ENCODE measurements around the gene KIAA0753.

KIAA0753 gene

DNA sequence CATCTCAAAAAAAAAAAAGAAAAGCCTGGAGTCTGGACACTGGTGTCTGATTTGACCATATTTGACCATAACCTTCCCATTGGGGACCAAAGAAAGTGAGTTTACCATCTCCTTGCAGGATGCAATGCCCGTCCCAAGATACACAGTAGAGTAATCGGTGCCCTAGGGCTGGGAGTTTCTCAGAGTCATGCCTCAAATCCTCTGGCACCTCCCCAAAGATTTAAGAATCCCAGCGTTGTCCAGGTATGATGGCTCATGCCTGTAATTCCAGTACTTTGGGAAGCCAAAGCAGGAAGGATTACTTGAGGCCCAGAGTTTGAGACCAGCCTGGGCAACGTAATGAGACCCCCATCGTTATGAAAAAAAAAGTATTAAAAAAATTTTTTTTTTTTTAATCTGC lies 89.2 kb downstream of the KIAA0753 start:
- Mint-ChIP-seq H3K4me3 (no peak overlapping the region), H3K27ac (no peak overlapping the region), H3K4me1 (ENCODE audit: low read depth) (peaks cover 12% of the 10 kb centered on the region), H3K36me3 (ENCODE audit: low read depth) (no peaks in the 10 kb centered on the region), H3K9me3 (no peaks in the 10 kb centered on the region), H3K27me3 (ENCODE audit: low read depth) (peaks cover 31% of the 10 kb centered on the region)

DNA sequence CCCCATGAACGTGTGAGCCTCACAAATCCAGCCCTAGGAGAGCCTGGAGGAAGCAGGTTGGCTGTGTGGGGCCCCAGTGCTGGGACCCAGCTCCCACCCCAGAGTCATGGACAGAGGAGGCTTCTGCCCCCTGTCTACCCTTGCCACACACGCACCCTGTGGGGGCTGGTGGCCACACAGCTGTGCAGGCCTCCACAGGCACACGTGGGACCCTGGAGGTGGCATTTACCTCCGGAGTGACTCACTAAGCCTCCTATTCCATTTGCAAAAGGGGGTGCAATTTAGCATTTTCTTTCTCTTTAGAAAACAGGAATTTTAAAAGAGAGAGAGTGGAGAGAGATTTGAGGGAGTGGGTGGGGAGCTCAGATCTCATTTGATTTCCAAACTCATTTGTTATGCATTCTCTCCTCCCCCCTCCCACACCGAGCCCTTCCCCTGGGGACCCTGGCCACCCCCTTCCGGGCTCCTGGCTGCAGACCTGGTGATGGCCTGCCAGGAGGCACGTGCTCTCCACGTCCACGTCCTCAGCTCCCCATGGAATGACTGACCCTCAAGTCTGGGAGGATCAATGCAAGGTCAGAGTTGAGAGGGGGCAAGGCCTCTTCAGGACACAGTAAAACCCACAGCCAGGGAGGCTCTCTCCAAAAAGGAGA lies 91.0 kb downstream of the KIAA0753 start:
- Mint-ChIP-seq H3K4me3 (no peak overlapping the region), H3K36me3 (ENCODE audit: low read depth) (no peaks in the 10 kb centered on the region), H3K4me1 (ENCODE audit: low read depth) (peaks cover 10% of the 10 kb centered on the region), H3K27me3 (ENCODE audit: low read depth) (peaks cover 20% of the 10 kb centered on the region), H3K9me3 (no peaks in the 10 kb centered on the region), H3K27ac (no peak overlapping the region)

DNA sequence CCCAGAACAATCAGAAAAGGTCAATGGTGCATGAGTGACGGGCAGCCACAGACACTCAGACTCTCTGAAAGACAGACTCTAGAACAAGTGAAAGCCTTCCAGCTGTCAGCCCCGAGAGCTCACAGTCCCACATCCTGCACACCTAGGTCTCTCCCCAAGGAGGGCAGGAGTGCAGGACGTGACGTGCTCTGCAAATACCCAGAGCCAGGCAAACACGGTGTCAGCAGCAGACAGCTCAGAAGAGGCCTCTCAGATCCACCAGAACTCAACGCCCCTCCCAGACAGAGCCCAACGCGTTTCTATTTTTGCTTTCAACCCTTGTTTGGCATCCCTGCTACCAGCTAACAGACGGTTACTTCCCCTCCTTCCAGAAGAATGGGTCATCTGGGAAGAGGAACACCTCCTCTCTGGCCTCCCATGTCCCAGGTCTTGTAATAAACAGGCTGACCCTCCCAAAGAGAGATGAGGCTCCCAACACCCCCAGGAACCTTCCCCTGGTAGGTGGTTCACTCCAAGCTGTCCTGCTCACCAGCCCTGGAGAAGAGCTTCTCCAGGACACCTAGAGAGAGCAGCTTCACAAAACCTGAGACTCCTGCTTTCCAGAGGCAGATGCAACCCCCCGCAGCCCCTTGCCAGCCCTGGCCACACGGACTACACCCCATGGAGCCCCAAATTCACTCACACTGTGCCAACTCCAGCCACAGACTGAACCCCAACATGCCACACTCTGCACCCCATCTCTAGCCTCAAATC lies 91.8 kb downstream of the KIAA0753 start:
- Mint-ChIP-seq H3K4me3 (peak overlapping the region; percentile 59), H3K9me3 (no peaks in the 10 kb centered on the region), H3K4me1 (ENCODE audit: low read depth) (peaks cover 10% of the 10 kb centered on the region), H3K27me3 (ENCODE audit: low read depth) (peaks cover 12% of the 10 kb centered on the region), H3K27ac (peak overlapping the region; percentile 16), H3K36me3 (ENCODE audit: low read depth) (no peaks in the 10 kb centered on the region)

DNA sequence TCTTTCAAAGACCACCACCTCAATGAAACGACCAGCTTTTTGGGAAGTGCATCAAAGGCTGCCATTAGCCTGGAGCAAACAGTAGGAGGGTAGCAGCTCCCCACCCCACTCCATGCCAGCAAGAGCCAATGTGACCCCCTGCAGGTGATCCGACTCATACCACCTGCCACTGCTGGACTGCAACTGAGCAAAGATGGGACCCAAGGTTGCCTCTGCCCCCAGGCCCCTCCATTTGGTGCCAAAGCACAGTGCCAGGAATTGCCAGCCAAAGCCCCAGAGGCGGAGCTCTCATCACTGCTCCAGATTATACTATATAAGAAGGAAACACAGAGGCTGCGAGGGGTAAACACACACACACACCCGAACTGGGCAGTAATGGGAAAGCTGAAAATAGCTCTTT lies 92.5 kb downstream of the KIAA0753 start:
- Mint-ChIP-seq H3K27me3 (ENCODE audit: low read depth) (peaks cover 5% of the 10 kb centered on the region), H3K9me3 (no peaks in the 10 kb centered on the region), H3K4me3 (peak overlapping the region; percentile 59), H3K27ac (no peak overlapping the region), H3K4me1 (ENCODE audit: low read depth) (peaks cover 10% of the 10 kb centered on the region), H3K36me3 (ENCODE audit: low read depth) (no peaks in the 10 kb centered on the region)

DNA sequence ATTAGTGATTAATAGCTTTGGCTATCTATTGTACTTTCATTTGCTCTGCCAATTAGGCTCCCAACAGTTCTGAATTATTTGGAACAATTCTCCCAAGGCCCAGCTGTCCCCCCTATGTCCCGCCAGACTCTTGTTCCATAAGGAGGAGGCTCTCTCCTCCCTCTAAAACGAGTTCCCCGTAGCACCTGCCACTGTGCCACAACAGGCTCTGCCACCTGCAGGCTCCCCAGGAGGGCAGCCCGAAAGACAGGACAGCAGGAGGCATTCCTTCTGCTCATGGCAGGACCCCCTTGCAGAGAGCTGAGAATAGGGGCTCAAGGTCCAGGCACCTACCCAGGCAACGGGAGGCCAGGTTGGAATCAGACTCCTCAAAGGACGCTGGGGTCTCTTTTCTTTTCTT lies 93.2 kb downstream of the KIAA0753 start:
- Mint-ChIP-seq H3K4me1 (ENCODE audit: low read depth) (peaks cover 10% of the 10 kb centered on the region), H3K36me3 (ENCODE audit: low read depth) (no peaks in the 10 kb centered on the region), H3K27ac (no peak overlapping the region), H3K4me3 (no peak overlapping the region), H3K9me3 (no peaks in the 10 kb centered on the region), H3K27me3 (ENCODE audit: low read depth) (peaks cover 1% of the 10 kb centered on the region)

DNA sequence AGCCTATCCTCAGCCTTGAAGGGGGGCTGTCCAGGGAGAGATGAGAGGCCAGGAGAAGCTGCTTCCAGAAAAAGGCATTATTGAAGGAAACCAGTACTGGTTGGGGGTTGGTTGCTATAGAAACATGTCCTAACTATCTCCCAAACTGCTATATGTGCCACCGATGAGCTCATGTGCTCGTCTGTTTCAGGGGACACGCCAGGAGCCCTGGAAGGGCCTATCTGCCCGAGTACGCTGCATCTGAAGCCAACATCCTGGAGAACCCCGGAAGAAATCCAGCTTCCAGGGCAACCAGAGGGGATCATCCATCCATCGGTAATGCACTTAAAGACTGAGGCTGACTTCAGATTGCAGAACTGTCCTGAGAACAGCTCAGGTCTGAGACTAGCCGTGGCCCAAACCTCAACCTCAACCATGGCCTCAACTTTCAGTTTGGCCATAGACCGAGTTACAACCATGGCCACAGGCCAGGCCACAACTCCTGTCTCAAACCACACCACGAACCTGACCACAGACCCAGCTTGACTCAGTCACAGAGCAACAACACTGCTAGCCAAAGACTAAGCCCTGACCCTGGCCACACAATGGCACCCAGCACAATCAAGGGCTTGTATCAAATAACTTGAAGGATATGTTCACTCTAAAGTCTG lies 94.3 kb downstream of the KIAA0753 start:
- no peaks in the 10 kb centered on the region for H3K27me3 Mint-ChIP-seq (ENCODE audit: low read depth)
- H3K9me3 Mint-ChIP-seq: no peaks in the 10 kb centered on the region
- no peaks in the 10 kb centered on the region for H3K36me3 Mint-ChIP-seq (ENCODE audit: low read depth)
- H3K27ac Mint-ChIP-seq: no peak overlapping the region
- peaks cover 10% of the 10 kb centered on the region for H3K4me1 Mint-ChIP-seq (ENCODE audit: low read depth)
- no peak overlapping the region for H3K4me3 Mint-ChIP-seq

DNA sequence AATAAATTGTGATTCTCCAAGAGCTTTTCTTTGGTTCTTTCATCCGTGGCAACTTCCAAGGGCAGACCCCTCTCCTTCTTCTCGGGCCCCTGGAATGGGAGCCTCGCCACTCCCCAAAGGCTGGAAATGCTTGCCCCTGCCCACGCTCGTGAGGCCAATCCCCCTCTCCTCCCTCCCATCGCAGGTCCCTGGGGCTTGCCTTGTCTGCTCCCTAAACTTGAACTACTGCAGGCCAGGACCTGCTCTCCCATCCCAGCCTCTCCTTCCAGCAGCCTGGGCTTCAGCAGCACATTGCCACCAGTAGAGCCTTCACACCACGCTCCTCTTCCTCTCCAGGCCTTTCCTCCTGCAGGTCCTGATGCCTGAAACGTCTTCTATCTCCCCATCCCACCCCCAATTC lies 95.2 kb downstream of the KIAA0753 start:
- Mint-ChIP-seq H3K27me3 (ENCODE audit: low read depth) (no peaks in the 10 kb centered on the region), H3K27ac (no peak overlapping the region), H3K36me3 (ENCODE audit: low read depth) (no peaks in the 10 kb centered on the region), H3K4me3 (no peak overlapping the region), H3K9me3 (no peaks in the 10 kb centered on the region), H3K4me1 (ENCODE audit: low read depth) (peaks cover 10% of the 10 kb centered on the region)

DNA sequence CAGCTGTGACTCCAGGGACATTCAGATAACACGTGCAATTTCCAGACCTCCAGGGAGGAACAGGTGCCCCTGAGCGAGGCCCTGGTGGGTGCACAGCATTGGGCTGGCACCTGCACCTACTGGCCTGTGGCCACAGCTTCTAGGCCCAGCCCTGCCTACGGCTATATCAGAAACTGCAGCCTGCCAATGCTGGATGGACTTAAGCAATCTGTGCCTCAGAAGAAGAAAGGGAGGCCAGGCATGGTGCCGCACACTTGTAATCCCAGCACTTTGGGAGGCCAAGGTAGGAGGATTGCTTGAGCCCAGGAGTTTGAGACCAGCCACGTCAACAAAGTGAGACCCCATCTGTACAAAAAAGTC lies 96.5 kb downstream of the KIAA0753 start:
- peaks cover 4% of the 10 kb centered on the region for H3K9me3 Mint-ChIP-seq
- H3K27ac Mint-ChIP-seq: no peak overlapping the region
- H3K27me3 Mint-ChIP-seq (ENCODE audit: low read depth): no peaks in the 10 kb centered on the region
- no peaks in the 10 kb centered on the region for H3K36me3 Mint-ChIP-seq (ENCODE audit: low read depth)
- peaks cover 9% of the 10 kb centered on the region for H3K4me1 Mint-ChIP-seq (ENCODE audit: low read depth)
- no peak overlapping the region for H3K4me3 Mint-ChIP-seq

DNA sequence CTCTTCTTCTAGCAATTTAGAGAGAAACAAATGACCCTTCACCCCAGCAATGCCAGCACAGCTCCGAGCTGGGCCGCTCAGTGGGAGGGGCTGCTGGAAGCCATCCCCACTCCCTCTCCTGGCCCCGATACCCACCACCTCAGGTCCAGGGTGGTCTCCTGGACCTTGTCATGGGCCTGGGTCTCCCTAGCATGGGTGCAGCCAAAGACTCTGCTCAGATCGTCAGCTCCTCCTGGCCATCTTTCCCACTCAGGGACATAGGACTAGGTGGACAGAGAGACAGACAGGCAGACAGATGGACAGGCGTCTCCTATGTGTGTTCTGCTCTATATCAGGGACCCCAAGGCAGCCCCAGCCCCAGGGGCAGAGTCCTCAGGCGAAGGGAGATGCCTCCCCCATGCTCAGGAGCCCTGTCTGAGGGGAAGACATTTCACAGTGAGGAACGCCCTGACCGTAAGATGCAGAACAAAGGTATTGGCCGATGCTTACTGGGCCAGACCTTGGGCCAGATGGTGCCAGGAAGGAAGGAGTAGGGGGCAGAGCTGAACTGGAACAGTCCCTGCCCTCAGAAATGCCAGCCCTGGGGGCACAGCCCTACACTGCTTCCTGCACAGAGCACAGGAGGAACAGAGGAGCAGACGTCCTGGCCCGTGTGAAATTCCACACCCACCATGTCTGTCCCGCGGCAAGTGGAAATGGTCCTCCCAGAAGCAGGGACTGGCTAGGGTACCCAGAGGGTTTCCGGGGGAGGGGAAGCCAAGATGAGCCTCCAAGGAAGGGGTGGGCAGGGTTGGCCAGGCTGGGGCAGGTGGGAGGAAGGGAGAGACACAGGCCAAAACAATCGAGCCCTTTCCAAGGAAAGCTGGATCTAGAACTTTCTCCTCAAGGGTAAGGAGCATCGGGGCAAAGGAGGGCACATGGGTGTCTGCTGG lies 97.2 kb downstream of the KIAA0753 start:
- H3K4me1 Mint-ChIP-seq (ENCODE audit: low read depth): peaks cover 3% of the 10 kb centered on the region
- no peaks in the 10 kb centered on the region for H3K36me3 Mint-ChIP-seq (ENCODE audit: low read depth)
- H3K27ac Mint-ChIP-seq: no peak overlapping the region
- H3K4me3 Mint-ChIP-seq: no peak overlapping the region
- H3K9me3 Mint-ChIP-seq: peaks cover 6% of the 10 kb centered on the region
- no peaks in the 10 kb centered on the region for H3K27me3 Mint-ChIP-seq (ENCODE audit: low read depth)

DNA sequence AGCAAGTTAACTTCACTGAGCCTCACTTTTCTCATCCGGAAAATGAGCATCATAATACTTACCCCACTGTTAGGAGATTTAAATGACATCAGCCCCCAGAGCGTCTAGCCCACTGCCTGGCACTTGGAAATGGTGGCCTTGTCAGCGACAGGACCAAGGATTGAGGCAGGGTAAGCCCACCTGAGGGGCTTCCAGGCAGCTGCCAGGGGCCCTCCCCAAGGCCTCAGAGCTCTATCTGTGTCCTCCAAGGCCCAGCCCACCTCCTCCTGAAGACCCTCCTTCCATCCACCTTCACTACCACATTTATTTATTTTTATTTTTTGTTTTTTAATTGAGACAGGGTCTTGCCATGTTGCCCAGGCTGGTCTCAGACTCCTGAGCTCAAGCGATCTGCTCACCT lies 97.9 kb downstream of the KIAA0753 start:
- Mint-ChIP-seq H3K27ac (no peak overlapping the region), H3K4me3 (no peak overlapping the region), H3K27me3 (ENCODE audit: low read depth) (no peaks in the 10 kb centered on the region)

DNA sequence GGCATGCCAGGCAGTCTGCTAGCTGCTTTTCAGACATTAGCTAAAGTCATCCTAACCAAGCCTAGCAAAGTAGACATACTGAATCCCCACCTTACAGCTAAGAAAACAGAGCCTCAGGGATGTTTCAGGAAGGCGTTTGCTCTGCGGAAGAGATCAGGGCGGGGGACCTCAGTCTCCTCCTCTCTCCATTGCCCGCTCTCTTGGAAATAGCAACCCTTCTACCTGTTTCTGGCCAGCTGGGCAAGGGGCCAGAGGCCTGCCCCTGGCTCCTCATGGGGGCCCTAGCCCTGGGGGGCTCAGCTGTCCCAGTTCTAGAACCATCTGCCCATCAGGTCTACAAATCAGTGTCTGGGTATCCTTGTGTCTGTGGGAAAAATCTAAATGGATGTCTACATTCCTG lies 98.6 kb downstream of the KIAA0753 start:
- H3K36me3 Mint-ChIP-seq (ENCODE audit: low read depth): no peaks in the 10 kb centered on the region
- H3K9me3 Mint-ChIP-seq: peaks cover 6% of the 10 kb centered on the region
- H3K4me3 Mint-ChIP-seq: no peak overlapping the region
- no peaks in the 10 kb centered on the region for H3K4me1 Mint-ChIP-seq (ENCODE audit: low read depth)
- H3K27me3 Mint-ChIP-seq (ENCODE audit: low read depth): no peaks in the 10 kb centered on the region
- H3K27ac Mint-ChIP-seq: no peak overlapping the region

More for the DNA sequence above, 97.9 kb downstream of the KIAA0753 start:
- H3K36me3 Mint-ChIP-seq (ENCODE audit: low read depth): no peaks in the 10 kb centered on the region
- peaks cover 6% of the 10 kb centered on the region for H3K9me3 Mint-ChIP-seq
- H3K4me1 Mint-ChIP-seq (ENCODE audit: low read depth): no peaks in the 10 kb centered on the region

DNA sequence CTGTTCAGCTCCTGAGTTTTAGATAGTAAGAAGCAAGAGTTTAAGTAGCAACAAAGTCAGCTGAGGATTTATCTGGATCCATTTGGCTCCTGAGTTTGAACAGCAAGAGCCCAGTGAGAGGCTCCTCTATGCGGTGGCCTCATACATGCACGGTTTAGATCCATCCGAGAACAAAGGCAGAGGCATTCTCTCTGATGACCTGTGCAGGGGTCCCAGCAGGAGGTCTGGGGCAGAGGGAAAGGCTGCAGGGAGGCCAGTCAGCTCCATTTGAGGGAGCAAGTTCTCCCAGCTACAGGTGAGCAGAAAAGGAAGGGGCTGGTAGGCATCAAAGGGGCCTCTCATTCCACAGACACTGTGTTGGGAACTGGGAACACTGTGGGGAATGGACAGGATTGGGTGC lies 100.6 kb downstream of the KIAA0753 start:
- Mint-ChIP-seq H3K27me3 (ENCODE audit: low read depth) (no peaks in the 10 kb centered on the region), H3K4me3 (no peak overlapping the region), H3K4me1 (ENCODE audit: low read depth) (no peaks in the 10 kb centered on the region), H3K27ac (no peak overlapping the region), H3K9me3 (peaks cover 6% of the 10 kb centered on the region), H3K36me3 (ENCODE audit: low read depth) (no peaks in the 10 kb centered on the region)

DNA sequence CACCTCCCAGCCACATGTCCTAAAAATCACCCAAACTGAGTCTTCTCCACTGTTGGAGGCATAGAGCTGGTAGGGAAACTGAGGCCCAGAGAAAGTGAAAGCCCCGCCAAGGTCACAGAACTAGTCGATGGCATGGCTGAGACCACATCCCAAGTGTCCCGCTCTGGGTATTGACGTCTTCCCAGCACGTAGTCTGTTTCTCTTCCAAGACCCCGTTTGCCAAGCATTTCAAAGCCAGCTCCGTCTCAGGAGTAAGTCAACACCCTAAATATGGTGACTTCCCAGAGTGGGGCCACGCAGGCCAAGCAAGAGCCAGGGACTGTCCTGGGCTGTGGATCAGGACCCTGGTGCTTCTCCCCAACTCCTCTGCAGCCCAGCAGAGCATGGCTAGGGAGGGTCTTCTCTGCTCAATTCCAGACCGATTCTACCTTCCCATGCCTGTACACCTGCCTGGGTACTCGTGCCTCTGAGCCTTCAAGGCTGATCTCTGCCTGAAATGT lies 103.9 kb downstream of the KIAA0753 start:
- Mint-ChIP-seq H3K27ac (no peak overlapping the region), H3K36me3 (ENCODE audit: low read depth) (no peaks in the 10 kb centered on the region), H3K4me3 (no peak overlapping the region), H3K9me3 (peaks cover 6% of the 10 kb centered on the region), H3K4me1 (ENCODE audit: low read depth) (no peaks in the 10 kb centered on the region), H3K27me3 (ENCODE audit: low read depth) (no peaks in the 10 kb centered on the region)

DNA sequence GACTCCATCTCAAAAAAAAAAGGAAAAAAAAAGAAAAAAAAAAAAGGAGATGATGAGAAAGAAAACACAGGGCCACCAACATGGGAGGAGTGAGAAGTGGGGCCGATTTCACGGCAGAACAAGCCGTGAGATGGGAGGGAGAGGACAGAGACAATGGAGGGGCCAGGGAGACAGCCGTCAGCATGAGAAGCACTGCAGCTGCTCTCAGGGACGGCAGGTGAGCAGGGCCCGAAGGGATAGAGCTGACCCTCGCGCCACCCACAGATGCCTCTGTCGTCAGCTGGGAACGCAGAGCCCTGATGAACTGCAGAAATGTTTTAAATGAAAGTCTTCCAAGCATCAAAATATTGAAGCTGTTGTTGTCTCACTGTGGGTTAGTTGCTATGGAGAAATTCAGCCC lies 104.5 kb downstream of the KIAA0753 start:
- Mint-ChIP-seq H3K4me3 (no peak overlapping the region), H3K4me1 (ENCODE audit: low read depth) (no peaks in the 10 kb centered on the region), H3K27me3 (ENCODE audit: low read depth) (no peaks in the 10 kb centered on the region), H3K27ac (no peak overlapping the region), H3K36me3 (ENCODE audit: low read depth) (no peaks in the 10 kb centered on the region), H3K9me3 (peaks cover 6% of the 10 kb centered on the region)

All from T-helper 1 cell treated with Interleukin-12 subunit alpha and Interleukin-12 subunit beta and Interleukin-4 antibody, amounts not matched to agents 30 μg/mL and 1 μg/mL, for 36 hours (primary cell).